GM12874 (cell line): ENCODE results near the gene B4GALT5.

ENCODE experiments used
- CTCF ChIP-seq: IDR thresholded peaks from 2 replicates; pipeline ENCODE4 v1.5.1; 2011; ENCODE audit warnings: low read depth, mild to moderate bottlenecking, control low read depth, low read length, moderate library complexity; ENCODE audit not compliant: insufficient read depth

Gene B4GALT5

GRCh38 chr20:49742948-49743347, 29.3 kb upstream of the B4GALT5 start:
- TF ChIP-seq CTCF, result no peak

DNA sequence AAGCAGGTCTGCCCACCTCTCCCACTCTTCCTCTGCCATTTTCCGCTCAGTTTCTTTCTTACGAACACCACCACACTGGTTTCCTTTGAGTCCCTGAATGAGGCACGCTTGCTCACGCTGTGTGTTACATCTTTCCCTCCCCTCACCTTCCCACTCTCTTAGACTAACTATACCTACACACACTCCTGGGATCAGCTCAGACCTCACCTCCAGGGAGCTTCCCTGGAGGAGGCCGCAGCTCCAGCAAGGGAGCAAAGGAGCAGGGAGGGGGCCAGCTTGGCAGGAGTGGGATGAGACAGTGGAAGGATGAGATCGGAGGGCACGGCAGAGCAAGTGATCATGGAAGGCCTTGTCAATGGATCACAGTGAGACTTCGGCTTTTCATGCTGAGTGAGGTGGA, 28.3 kb upstream of the B4GALT5 start:
- no peak for TF ChIP-seq CTCF

DNA sequence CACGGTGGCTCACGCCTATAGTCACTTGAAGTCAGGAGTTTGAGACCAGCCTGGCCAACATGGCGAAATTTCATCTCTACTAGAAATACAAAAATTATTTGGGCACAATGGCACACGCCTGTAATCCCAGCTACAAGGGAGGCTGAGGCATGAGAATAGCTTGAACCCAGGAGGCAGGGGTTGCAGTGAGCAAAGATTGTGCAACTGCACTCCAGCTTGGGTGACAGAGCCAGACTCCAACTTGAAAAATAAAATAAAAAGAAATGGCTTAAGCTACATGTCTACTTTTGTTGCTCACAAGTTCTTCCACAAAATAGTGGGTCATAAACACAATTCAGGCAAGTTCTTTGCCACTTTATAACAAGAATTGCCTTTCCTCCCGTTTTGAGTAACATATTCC, 27.1 kb upstream of the B4GALT5 start:
- TF ChIP-seq CTCF, result no peak

DNA sequence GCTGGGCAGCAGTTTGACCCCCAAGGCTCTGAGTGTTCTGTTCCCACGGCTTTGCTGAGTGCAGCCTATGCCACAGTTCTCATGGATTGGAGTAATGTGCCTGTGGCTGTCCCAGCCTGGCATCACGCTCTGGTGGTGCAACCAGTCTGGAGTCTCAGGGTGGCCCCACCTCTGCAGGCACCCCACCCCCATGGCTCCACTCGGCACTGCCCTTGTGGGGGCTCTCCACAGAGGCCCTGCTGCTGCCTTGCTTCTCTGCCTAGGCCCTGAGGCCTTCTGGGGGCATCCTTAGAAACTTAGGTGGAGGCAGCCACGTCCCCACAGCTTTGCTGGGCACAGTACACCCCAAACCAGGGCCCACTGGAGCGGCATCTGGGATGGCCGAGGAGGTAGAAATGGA, 25.4 kb upstream of the B4GALT5 start:
- TF ChIP-seq CTCF, result no peak

DNA sequence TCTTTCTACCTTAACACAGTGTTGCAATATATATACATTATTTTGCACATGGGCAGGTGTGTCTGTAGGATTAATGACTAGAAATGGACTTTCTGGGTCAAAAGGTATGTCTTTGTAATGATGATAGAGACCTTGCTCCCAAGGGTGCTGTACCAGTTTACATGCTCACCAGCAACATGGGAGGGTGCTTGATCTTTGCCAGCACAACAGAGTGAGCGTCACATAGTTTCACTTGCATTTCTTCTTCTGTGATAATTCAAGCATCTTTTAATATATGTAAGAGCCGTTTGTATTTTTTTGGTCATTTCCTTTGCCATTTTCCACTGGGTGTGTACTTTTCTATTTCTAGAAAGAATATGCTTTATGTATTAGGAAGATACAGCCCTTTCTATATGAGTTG, 23.6 kb upstream of the B4GALT5 start:
- TF ChIP-seq CTCF, result no peak

GRCh38 chr20:49729780-49730179, 16.1 kb upstream of the B4GALT5 start:
- TF ChIP-seq CTCF, result no peak

DNA sequence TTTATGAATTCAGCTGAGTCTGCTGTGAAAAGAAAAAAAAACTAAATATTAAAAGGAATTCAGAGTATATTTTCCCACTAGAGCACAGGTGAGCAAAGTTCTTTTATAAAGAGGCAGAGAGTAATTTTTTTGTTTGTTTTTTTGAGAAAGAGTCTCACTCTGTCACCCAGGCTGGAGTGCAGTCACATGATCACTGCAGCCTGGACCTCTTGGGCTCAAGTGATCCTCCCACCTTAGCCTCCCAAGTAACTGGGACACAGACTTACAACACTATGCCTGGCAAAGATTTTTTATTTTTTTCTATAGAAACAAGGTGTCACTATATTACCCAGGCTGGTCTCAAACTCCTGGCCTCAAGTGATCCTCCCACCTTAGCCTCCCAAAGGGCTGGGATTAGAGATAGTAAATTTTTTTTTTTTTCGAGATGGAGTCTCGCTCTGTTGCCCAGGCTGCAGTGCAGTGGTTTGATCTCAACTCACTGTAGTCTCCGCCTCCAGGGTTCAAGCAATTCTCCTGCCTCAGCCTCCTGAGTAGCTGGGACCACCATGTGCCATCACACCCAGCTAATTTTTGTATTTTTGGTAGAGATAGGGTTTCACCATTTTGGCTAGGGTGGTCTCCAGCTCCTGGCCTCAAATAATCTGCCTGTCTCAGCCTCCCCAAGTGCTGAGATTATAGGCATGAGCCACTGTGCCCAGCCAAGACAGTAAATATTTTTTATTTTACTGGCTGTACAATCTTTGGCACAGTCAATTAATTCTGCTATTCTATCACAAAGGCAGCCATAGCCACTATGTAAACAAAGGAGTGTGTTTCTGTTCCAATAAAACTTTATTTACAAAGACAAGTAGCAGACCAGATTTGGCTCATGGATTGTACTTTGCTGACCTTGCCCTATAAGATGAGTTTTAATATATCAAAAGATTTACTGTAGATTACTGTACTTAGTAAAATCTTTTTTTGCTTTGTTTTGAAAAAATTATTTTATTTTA, 14.5 kb upstream of the B4GALT5 start:
- no peak for TF ChIP-seq CTCF
